GM12873 (cell line): ENCODE measurements around the gene ZBTB20.

Source experiments
- TF ChIP-seq, protein P1 (sequence below): IDR thresholded peaks from 2 replicates; pipeline ENCODE4 v1.5.1; 2012; ENCODE audit warnings: low read depth, mild to moderate bottlenecking, moderate library complexity, low read length, control low read depth; ENCODE audit not compliant: insufficient read depth; ENCODE audit errors: missing control alignments

The ZBTB20 gene

DNA sequence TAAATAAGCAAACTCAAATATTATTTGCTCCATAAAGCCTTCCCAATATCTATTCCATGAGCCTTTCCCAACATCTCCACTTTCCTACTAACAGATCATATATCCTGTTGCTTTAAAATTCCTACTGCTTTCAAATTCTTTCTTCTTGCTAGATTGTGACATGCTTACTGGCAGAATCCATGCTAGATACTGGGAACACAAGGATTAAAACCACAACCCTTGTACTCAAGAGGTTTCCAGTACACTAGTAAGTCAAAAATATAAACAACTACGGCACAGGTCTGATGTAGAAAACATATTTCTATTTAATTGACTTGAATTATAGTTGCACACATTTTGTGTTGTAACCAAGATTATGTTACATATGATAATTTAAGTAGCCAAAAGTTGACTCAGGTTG, 275.0 kb downstream of the ZBTB20 start:
- TF ChIP-seq, protein P1, sequence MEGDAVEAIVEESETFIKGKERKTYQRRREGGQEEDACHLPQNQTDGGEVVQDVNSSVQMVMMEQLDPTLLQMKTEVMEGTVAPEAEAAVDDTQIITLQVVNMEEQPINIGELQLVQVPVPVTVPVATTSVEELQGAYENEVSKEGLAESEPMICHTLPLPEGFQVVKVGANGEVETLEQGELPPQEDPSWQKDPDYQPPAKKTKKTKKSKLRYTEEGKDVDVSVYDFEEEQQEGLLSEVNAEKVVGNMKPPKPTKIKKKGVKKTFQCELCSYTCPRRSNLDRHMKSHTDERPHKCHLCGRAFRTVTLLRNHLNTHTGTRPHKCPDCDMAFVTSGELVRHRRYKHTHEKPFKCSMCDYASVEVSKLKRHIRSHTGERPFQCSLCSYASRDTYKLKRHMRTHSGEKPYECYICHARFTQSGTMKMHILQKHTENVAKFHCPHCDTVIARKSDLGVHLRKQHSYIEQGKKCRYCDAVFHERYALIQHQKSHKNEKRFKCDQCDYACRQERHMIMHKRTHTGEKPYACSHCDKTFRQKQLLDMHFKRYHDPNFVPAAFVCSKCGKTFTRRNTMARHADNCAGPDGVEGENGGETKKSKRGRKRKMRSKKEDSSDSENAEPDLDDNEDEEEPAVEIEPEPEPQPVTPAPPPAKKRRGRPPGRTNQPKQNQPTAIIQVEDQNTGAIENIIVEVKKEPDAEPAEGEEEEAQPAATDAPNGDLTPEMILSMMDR: no peak

DNA sequence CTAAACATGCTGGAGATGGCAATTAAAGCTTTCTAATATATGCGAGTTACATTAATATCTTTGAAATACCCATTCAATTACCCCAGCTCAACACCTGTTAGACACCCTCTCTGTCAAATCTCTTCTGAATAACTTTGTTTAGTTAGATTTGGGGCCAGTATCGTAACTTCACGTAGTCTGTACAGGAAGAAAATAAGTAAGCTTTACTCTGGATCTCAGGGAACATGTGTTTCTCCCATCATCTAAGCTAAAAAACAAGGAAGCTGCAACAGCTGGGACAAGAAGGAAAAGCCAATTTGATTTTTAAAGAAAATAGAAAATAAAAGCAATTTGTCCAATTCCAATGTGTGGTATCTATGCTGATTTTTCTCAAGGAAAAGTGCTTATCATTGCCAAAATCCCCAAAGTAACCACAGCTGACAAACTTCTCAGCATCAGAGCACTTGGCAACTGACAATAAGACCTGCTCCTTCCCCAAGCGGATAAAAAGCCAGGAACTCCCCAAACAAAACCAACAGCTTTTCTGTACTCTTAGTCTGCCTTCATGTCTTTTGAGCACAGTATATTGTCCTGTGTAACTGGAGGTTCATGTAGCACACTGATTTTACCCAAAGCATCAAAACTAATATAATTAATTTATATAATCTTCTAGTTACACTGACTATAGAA, 279.1 kb downstream of the ZBTB20 start:
- TF ChIP-seq, protein P1: no peak

DNA sequence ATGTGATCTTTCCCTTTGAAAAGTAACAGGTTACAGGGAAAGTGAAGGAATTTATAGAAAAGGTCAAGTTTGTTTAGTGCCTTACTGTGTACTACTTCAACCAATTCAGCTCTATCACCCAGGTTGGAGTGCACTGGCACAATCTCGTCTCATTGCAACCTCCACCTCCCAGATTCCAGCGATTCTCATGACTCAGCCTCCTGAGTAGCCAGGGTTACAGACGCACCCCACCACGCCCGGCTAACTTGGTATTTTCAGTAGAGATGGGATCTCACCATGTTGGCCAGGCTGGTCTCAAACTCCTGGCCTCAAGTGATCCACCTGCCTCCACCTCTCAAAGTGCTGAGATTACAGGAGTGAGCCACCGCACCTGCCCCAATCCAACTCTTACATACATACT, 279.7 kb downstream of the ZBTB20 start:
- TF ChIP-seq, protein P1: no peak

DNA sequence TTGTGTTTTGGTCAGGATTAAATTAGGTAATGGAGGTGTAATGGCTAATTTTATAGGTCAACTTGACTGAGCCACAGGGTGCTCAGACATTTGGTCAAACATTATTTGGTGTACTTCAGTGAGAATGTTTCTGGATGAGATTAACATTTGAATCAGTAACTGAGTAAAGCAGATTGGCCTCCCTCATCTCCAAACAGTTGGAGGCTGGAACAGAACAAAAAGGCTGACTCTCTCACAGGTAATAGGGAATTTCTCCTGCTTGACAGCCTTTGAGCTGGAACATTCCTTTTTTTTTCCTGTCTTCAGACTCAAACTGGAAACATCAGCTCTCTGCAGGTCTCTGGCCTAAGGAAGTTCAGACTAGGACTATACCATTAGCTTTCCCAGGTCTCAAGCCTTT, 280.7 kb downstream of the ZBTB20 start:
- TF ChIP-seq, protein P1: no peak

DNA sequence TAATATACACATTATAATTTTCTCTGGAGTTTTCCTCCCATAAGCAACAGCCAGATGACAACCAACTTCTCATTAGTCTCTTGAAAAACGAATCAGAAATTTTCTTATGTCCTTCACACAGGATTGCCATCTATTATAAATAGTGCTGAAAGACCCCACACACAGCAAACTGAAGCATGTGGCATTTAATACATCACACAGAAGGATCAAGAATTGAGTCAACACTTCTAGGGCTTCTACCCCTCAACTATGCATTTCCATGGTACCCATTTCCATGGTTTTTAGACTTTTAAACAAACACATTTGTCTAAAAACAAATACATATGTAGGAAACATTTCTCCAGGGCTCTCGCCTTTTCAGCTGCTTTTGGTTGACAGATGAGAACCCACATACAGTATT, 282.1 kb downstream of the ZBTB20 start:
- TF ChIP-seq, protein P1: no peak

DNA sequence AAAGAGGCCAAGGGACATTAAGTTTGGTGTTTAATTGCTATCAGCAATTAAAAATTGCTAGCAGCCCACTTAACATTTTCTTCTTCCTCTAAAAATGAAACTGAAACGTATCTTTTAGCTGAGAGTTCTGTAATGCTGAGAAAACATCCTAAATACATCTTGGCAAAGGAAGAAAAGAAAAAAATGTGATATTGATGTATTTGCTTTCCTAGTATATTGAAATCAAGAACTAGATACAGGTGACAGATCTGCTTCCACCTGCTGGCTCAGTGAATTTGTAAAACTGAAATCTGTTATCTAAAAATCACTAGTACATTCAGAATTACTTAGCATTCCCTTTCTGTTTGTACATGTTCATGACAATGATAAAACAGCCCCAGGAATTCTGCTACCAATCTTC, 283.2 kb downstream of the ZBTB20 start:
- TF ChIP-seq, protein P1: no peak

DNA sequence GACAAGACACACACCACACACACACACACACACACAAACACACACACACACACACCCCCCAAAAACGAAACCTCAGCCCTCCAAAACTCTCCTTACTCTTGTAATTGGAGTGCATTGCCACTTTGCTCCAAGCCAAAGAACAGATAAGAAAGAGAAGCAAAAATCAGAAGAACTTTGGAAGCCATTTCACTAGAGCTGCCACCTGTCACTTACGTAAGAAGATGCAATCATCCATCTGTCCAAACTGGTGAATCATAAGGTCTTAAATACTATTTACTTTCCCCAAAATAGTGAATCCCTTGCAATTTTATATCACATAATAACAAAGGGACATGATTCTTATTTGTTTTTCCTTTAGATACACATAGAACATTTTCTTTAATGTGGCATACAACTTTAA, 285.4 kb downstream of the ZBTB20 start:
- TF ChIP-seq, protein P1: no peak

DNA sequence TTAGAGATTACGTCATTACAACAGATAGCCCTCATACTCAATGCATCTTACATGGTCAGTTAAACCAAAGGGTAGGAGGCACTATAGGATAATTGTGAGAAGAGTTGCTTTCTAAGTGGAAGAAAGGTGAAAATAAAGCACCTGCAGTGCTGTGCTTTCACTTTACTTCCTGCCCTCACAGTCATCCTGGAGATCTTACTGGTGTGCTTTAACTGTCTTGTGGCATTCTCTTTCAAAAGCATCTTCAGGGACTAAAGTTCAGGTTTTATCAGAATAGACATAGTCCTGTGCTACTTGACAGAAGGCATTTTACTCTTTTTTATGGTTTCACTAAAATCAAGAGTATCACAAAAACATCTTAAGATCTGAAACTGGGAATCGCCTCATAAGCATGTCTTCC, 286.6 kb downstream of the ZBTB20 start:
- TF ChIP-seq, protein P1: no peak
